HG03432 (cell line): ENCODE measurements around the gene LIN37.

Experiments
- ATAC-seq: cut with Tn5 transposase; IDR thresholded peaks from one replicate; pipeline ENCODE4 v1.9.1; 2021; ENCODE audit warnings: mild to moderate bottlenecking, moderate library complexity; ENCODE audit not compliant: unreplicated experiment

The LIN37 gene

GRCh38 chr19:35751839-35752745, 3.7 kb downstream of the LIN37 start:
- ATAC-seq: no peak

GRCh38 chr19:35752746-35753350, 4.5 kb downstream of the LIN37 start:
- no peak for ATAC-seq

GRCh38 chr19:35753634-35754369, 5.4 kb downstream of the LIN37 start:
- no peak for ATAC-seq

GRCh38 chr19:35754370-35755130, 6.2 kb downstream of the LIN37 start:
- no peak for ATAC-seq

- ATAC-seq: no peak
These were observed 6.8 kb downstream of the LIN37 start for GRCh38 chr19:35755131-35755549.

- no peak for ATAC-seq
These were observed 7.4 kb downstream of the LIN37 start for GRCh38 chr19:35755550-35756376.

- no peak for ATAC-seq
These were observed 8.2 kb downstream of the LIN37 start, which contains the start of gene HSPB6 for GRCh38 chr19:35756377-35757230. HSPB6 (minus strand) TSS chr19:35757029; CDS start chr19:35757008, 21 bp downstream.

GRCh38 chr19:35757231-35757748, 8.9 kb downstream of the LIN37 start:
- ATAC-seq: peak; percentile 9

GRCh38 chr19:35757749-35758608, 9.6 kb downstream of the LIN37 start, which contains the start of gene PROSER3:
PROSER3 (plus strand) TSS chr19:35758176; CDS start chr19:35758216, 40 bp downstream.
- ATAC-seq: peak; percentile 92

- ATAC-seq: no peak
These were observed 11.3 kb downstream of the LIN37 start for GRCh38 chr19:35759697-35760096.

- no peak for ATAC-seq
These were observed 12.5 kb downstream of the LIN37 start for GRCh38 chr19:35760711-35761349.

- no peak for ATAC-seq
These were observed 16.3 kb downstream of the LIN37 start for GRCh38 chr19:35764432-35765315.

- ATAC-seq: no peak
These were observed 18.3 kb downstream of the LIN37 start for GRCh38 chr19:35766571-35767104.

- no peak for ATAC-seq
These were observed 19.1 kb downstream of the LIN37 start for GRCh38 chr19:35767288-35768081.

GRCh38 chr19:35768082-35768421, 19.7 kb downstream of the LIN37 start:
- no peak for ATAC-seq
